Endothelial cell (in vitro differentiated cells): ENCODE measurements around the gene BCL2. TPM values are rescaled to one million over a fixed set of nuclear protein-coding genes. Genes with fewer than 3 reads are reported as not detected.
"Not testable (repeated sequence)": the region's sequence is repeated elsewhere in the genome, so short reads cannot be mapped to it uniquely, and the experiment has no call there.

ENCODE experiments used
- DNase-seq: peaks from one replicate; pipeline ENCODE4 v3.0.0; 2021; ENCODE audit warnings: low spot score
- H3K27ac Mint-ChIP-seq: one replicate; pipeline ENCODE4 v1.8.0; 2021; ENCODE audit warnings: mixed read lengths, inconsistent platforms; ENCODE audit not compliant: unreplicated experiment
- H3K27me3 Mint-ChIP-seq: one replicate; pipeline ENCODE4 v1.8.0; 2021; ENCODE audit warnings: mild to moderate bottlenecking, moderate library complexity, mixed read lengths, inconsistent platforms; ENCODE audit not compliant: unreplicated experiment
- H3K36me3 Mint-ChIP-seq: one replicate; pipeline ENCODE4 v1.8.0; 2021; ENCODE audit warnings: mild to moderate bottlenecking, low read depth, mixed read lengths, inconsistent platforms; ENCODE audit not compliant: unreplicated experiment
- H3K4me1 Mint-ChIP-seq: one replicate; pipeline ENCODE4 v1.8.0; 2021; ENCODE audit warnings: mild to moderate bottlenecking, mixed read lengths, inconsistent platforms; ENCODE audit not compliant: unreplicated experiment
- H3K4me3 Mint-ChIP-seq: one replicate; pipeline ENCODE4 v1.8.0; 2021; ENCODE audit warnings: mild to moderate bottlenecking, mixed read lengths, inconsistent platforms; ENCODE audit not compliant: unreplicated experiment
- H3K9me3 Mint-ChIP-seq: one replicate; pipeline ENCODE4 v1.8.0; 2021; ENCODE audit warnings: mixed read lengths, inconsistent platforms; ENCODE audit not compliant: unreplicated experiment
- CTCF ChIP-seq: fragments of 200-600 bp; sonication (generic); IDR thresholded peaks from one replicate; pipeline ENCODE4 v1.5.0; 2021; ENCODE audit warnings: antibody characterized with exemption; ENCODE audit not compliant: unreplicated experiment
- total RNA-seq: library from RNA; stranded (reverse); fragmentation: NEBNext Ultra II Directional; extraction: Animal tissue kit (Norgen Biotek cat#: 25700); gene quantifications from one replicate; pipeline ENCODE4 v1.2.1, GENCODE V29; 2021; ENCODE audit not compliant: unreplicated experiment

The BCL2 gene
- total RNA-seq, 1 donor from 2014 or later, result 9.2 TPM

- no peaks in the 10 kb centered on the region for H3K4me1 Mint-ChIP-seq
- no peaks in the 10 kb centered on the region for H3K9me3 Mint-ChIP-seq
- H3K36me3 Mint-ChIP-seq, result no peaks in the 10 kb centered on the region
- H3K27ac Mint-ChIP-seq, result no peak overlapping the region
- no peak for TF ChIP-seq CTCF
- H3K27me3 Mint-ChIP-seq, result no peaks in the 10 kb centered on the region
- H3K4me3 Mint-ChIP-seq, result no peak overlapping the region
- DNase-seq, result no peak
Observed at GRCh38 chr18:63236406-63236805, 83.2 kb downstream of the BCL2 start.

DNA sequence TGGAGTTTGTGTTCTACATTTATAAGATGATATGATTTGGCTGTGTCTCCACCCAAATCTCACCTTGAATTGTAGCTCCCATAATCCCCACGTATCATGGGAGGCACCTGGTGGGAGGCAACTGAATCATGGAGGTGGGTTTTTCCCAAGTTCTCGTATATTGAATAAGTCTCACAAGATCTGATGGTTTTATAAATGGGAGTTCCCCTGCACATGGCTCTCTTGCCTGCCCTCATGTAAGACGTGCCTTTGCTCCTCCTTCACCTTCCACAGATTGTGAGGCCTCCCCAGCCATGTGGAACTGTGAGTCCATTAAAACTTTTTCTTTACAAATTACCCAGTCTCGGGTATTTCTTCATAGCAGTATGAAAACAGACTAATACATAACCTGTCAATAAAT lies 83.6 kb downstream of the BCL2 start:
- not testable (repeated sequence) for H3K36me3 Mint-ChIP-seq, H3K9me3 Mint-ChIP-seq, H3K4me1 Mint-ChIP-seq, H3K27ac Mint-ChIP-seq, H3K4me3 Mint-ChIP-seq, H3K27me3 Mint-ChIP-seq, DNase-seq

DNA sequence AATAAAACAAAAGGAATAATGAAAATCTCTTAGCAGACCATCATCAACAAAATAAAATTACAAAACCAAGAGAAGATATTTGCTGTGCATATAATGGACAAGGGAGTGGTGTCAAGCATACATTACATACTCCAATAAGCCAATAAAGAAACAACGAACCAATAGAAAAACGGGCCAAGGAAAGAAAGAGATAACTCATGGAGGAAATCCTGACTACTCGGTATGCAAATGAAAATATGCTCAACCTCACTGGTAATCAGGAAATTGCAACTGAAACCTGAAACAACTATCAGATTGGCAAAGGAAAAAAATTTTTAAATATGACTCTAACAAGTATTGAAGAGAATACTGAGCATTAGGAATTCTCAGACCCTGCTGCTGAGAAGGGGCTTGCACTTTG lies 84.7 kb downstream of the BCL2 start:
- H3K4me1 Mint-ChIP-seq, result no peaks in the 10 kb centered on the region
- no peaks in the 10 kb centered on the region for H3K27me3 Mint-ChIP-seq
- no peak overlapping the region for H3K4me3 Mint-ChIP-seq
- no peak for TF ChIP-seq CTCF
- no peak overlapping the region for H3K27ac Mint-ChIP-seq
- H3K36me3 Mint-ChIP-seq, result no peaks in the 10 kb centered on the region
- DNase-seq, result no peak
- no peaks in the 10 kb centered on the region for H3K9me3 Mint-ChIP-seq

DNA sequence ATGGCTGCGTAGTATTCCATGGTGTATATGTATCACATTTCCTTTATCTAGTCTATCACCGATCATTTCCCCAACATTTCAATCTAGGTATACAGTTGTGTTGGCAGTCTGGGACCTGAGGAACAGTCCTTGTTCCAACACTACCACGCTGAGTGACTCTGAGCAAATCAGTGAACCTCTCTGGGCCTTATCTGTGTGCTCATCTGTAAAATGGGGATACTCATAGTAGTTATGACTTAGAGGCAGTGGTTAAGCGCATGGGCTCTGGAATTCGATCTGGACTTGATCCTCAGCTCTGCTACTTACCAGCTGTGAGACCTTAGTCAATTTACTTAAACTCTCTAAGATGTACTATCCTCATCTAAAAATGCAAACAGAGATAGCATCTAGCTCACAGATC lies 85.1 kb downstream of the BCL2 start:
- Mint-ChIP-seq H3K4me3 (no peak overlapping the region), H3K9me3 (no peaks in the 10 kb centered on the region), H3K27me3 (no peaks in the 10 kb centered on the region), H3K4me1 (no peaks in the 10 kb centered on the region), H3K36me3 (no peaks in the 10 kb centered on the region), H3K27ac (no peak overlapping the region)
- DNase-seq, result no peak
- TF ChIP-seq CTCF, result no peak

- no peaks in the 10 kb centered on the region for H3K36me3 Mint-ChIP-seq
- TF ChIP-seq CTCF, result no peak
- no peaks in the 10 kb centered on the region for H3K27me3 Mint-ChIP-seq
- no peak for DNase-seq
- H3K4me1 Mint-ChIP-seq, result no peaks in the 10 kb centered on the region
- no peak overlapping the region for H3K4me3 Mint-ChIP-seq
- no peak overlapping the region for H3K27ac Mint-ChIP-seq
- H3K9me3 Mint-ChIP-seq, result no peaks in the 10 kb centered on the region
Observed at GRCh38 chr18:63233334-63233733, 86.2 kb downstream of the BCL2 start.

DNA sequence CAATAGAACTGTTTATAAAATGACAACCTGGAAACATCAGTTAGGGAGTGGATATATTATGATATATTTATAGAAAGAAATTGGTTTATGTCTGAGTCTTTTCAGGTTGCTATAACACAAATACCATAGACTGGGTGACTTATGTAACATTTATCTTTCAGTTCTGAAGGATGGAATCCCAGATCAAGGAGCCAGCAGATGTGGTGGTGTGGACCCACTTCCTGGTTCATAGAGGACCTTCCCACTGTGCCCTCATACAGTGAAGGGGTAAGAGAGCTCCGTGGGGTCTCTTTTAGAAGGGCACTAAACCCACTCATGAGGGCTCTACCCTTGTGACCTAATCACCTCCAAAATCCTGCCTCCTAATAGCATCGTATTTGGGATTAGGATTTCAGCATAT lies 86.7 kb downstream of the BCL2 start:
- Mint-ChIP-seq H3K9me3 (no peaks in the 10 kb centered on the region), H3K4me3 (no peak overlapping the region), H3K27me3 (no peaks in the 10 kb centered on the region), H3K4me1 (no peaks in the 10 kb centered on the region), H3K36me3 (no peaks in the 10 kb centered on the region), H3K27ac (no peak overlapping the region)
- DNase-seq, result no peak
- no peak for TF ChIP-seq CTCF
